CD4-positive, alpha-beta T cell (primary cell): ENCODE results near the gene TTYH2. TPM values are rescaled to one million over a fixed set of nuclear protein-coding genes. Genes with fewer than 3 reads are reported as not detected.

Experiments
- ATAC-seq: fragments of 200-7000 bp; cut with Tn5 transposase; one replicate; pipeline ENCODE4 v1.10.0; 2022; ENCODE audit warnings: mild to moderate bottlenecking; ENCODE audit not compliant: poor library complexity
- CTCF ChIA-PET: fragments of 350-600 bp; sonication (Branson Sonifier 250); formaldehyde crosslinking; loops from one replicate; lab custom pipeline; 2021; ENCODE audit warnings: antibody characterized with exemption, inconsistent platforms; lab: Charles Lee
- POLR2A ChIA-PET: fragments of 350-600 bp; sonication (Branson Sonifier 250); formaldehyde crosslinking; loops from one replicate; lab custom pipeline; 2021; ENCODE audit warnings: antibody characterized with exemption, inconsistent platforms; lab: Charles Lee
- DNase-seq, 14 experiments: peaks; one replicate each; pipeline ENCODE4 v3.0.0-alpha.2; 2013 to 2020; ENCODE audit warnings: mixed read lengths in 2 of 14
- H3K27ac ChIP-seq, 2 donors: one replicate each; pipeline versions ENCODE4 v1.5.1 to v1.7.0; 2013; ENCODE audit warnings: low read length in 2 of 2, low read depth in 1 of 2, mild to moderate bottlenecking in 1 of 2
- H3K27me3 ChIP-seq, 2 experiments: 1 replicate in 1 of 2; 2 replicates in 1 of 2; pipeline versions ENCODE4 v1.6.1 to v1.7.0; 2013; ENCODE audit warnings: low read length in 2 of 2, control low read depth in 1 of 2, mild to moderate bottlenecking in 1 of 2, moderate library complexity in 1 of 2; ENCODE audit not compliant: insufficient read depth in 2 of 2, control insufficient read depth in 1 of 2
- H3K36me3 ChIP-seq: one replicate; pipeline ENCODE4 v1.6.1; 2013; ENCODE audit warnings: low read length, control low read depth; ENCODE audit not compliant: insufficient read depth
- H3K4me1 ChIP-seq: one replicate; pipeline ENCODE4 v1.6.1; 2013; ENCODE audit warnings: low read length, control low read depth; ENCODE audit not compliant: insufficient read depth
- H3K4me3 ChIP-seq: one replicate; pipeline ENCODE4 v1.5.1; 2013; ENCODE audit warnings: mild to moderate bottlenecking, low read length, moderate library complexity
- H3K9me3 ChIP-seq, 2 experiments: 1 replicate in 1 of 2; 2 replicates in 1 of 2; pipeline versions ENCODE4 v1.6.1 to v1.7.0; 2013; ENCODE audit warnings: low read length in 2 of 2, mild to moderate bottlenecking in 2 of 2, control low read depth in 1 of 2, moderate library complexity in 1 of 2; ENCODE audit not compliant: control insufficient read depth in 1 of 2, insufficient read depth in 1 of 2
- H3K27ac Mint-ChIP-seq: one replicate; pipeline ENCODE4 v1.8.0; 2020; ENCODE audit warnings: mixed read lengths
- H3K27me3 Mint-ChIP-seq: one replicate; pipeline ENCODE4 v1.8.0; 2021; ENCODE audit warnings: mixed read lengths
- H3K36me3 Mint-ChIP-seq: one replicate; pipeline ENCODE4 v1.8.0; 2021; ENCODE audit warnings: low read depth, mixed read lengths
- H3K4me1 Mint-ChIP-seq: one replicate; pipeline ENCODE4 v1.8.0; 2021; ENCODE audit warnings: low read depth, mixed read lengths
- H3K4me3 Mint-ChIP-seq: one replicate; pipeline ENCODE4 v1.8.0; 2020; ENCODE audit warnings: mild to moderate bottlenecking, mixed read lengths
- H3K9me3 Mint-ChIP-seq: one replicate; pipeline ENCODE4 v1.8.0; 2020; ENCODE audit warnings: mixed read lengths
- CTCF ChIP-seq: fragments of 200-600 bp; IDR thresholded peaks from one replicate; pipeline ENCODE4 v1.8.0; 2022; ENCODE audit warnings: antibody characterized with exemption, mild to moderate bottlenecking
- intact Hi-C, 2 experiments: fragments of 100-400 bp; cut with DNase I in 1 of 2; cut with micrococcal nuclease in 1 of 2; formaldehyde crosslinking; loops; one replicate each; pipeline versions ENCODE4 v1.15.1 to v1.9.0; 2023 to 2025; cut with DNase I, micrococcal nuclease
- total RNA-seq, 174 experiments: library from RNA in 2 of 174; stranded (reverse) in 2 of 174; gene quantifications; one replicate each; pipeline ENCODE4 v1.2.3 and lab custom pipeline; 2021 to 2026

Gene TTYH2
- total RNA-seq, 2 experiments from 2014 or later: 4.4 to 5.4 TPM

- peaks cover 57% of the 10 kb centered on the region for H3K36me3 ChIP-seq
Measured at GRCh38 chr17:74210191-74211140, 2.9 kb upstream of the TTYH2 start.

GRCh38 chr17:74211141-74211911, 2.0 kb upstream of the TTYH2 start:
- ATAC-seq (no peak), DNase-seq (peak in 1 of 14 experiments; percentile 18)
- Histone ChIP-seq H3K9me3 (no peaks in the 10 kb centered on the region), H3K27ac (peak overlapping the region in 1 of 2 donors; percentile 4), H3K4me3 (peak overlapping the region; percentile 64), H3K27me3 (no peaks in the 10 kb centered on the region), H3K4me1 (peaks cover 83% of the 10 kb centered on the region), H3K36me3 (peaks cover 52% of the 10 kb centered on the region)
- Mint-ChIP-seq H3K4me3 (peak overlapping the region; percentile 89), H3K36me3 (peaks cover 50% of the 10 kb centered on the region), H3K27me3 (no peaks in the 10 kb centered on the region), H3K9me3 (no peaks in the 10 kb centered on the region), H3K27ac (peak overlapping the region; percentile 74), H3K4me1 (peaks cover 57% of the 10 kb centered on the region)
- CTCF ChIA-PET: interaction anchor here (0.9 to 1.4 kb wide), 4 partner anchors 8 to 85 kb away, joined by 3 to 7 read pairs (median 4); partner anchors contain the start of gene RPL38
- no peak for TF ChIP-seq CTCF
- intact Hi-C loops: loop anchor here (2.0 to 5.0 kb wide), 5 partner anchors 71 to 245 kb away; partner anchors contain the start of genes BTBD17 (in 1 of the 2) and GPR142 (in 1 of the 2)
- POLR2A ChIA-PET: interaction anchor here (0.9 to 1.1 kb wide), 3 partner anchors 16 to 64 kb away, joined by 3 read pairs; no protein-coding TSS in a partner anchor

More at GRCh38 chr17:74210191-74211140, 2.9 kb upstream of the TTYH2 start:
- Histone ChIP-seq H3K27me3 (no peaks in the 10 kb centered on the region), H3K4me1 (peaks cover 83% of the 10 kb centered on the region), H3K9me3 (no peaks in the 10 kb centered on the region), H3K4me3 (no peak overlapping the region), H3K27ac (peak overlapping the region in 1 of 2 donors; percentile 19)
- H3K27me3 Mint-ChIP-seq: no peaks in the 10 kb centered on the region
- peak overlapping the region; percentile 86 for H3K4me3 Mint-ChIP-seq
- H3K27ac Mint-ChIP-seq: peak overlapping the region; percentile 68
- H3K36me3 Mint-ChIP-seq: peaks cover 56% of the 10 kb centered on the region
- ChIA-PET CTCF (interaction anchor here (0.9 to 1.4 kb wide), 4 partner anchors 7 to 86 kb away, joined by 3 to 7 read pairs (median 4); partner anchors contain the start of gene RPL38), POLR2A (interaction anchor here (0.9 to 1.1 kb wide), 3 partner anchors 17 to 65 kb away, joined by 3 read pairs; no protein-coding TSS in a partner anchor)
- peak; percentile 99 for TF ChIP-seq CTCF
- DNase-seq (peak; percentile 72 to 89 (median 80)), ATAC-seq (peak; percentile 67)
- no peaks in the 10 kb centered on the region for H3K9me3 Mint-ChIP-seq
- peaks cover 60% of the 10 kb centered on the region for H3K4me1 Mint-ChIP-seq
- intact Hi-C loops: loop anchor here (1.0 to 5.0 kb wide), 7 partner anchors 72 to 323 kb away; partner anchors contain the start of genes BTBD17 (in 1 of the 2) and GPR142 (in 1 of the 2)

GRCh38 chr17:74211912-74212208, 1.5 kb upstream of the TTYH2 start:
- no peaks in the 10 kb centered on the region for H3K27me3 ChIP-seq
- H3K9me3 ChIP-seq: no peaks in the 10 kb centered on the region
- peak overlapping the region; percentile 64 for H3K4me3 ChIP-seq
- H3K36me3 Mint-ChIP-seq: peaks cover 50% of the 10 kb centered on the region
- intact Hi-C loops: loop anchor here (2.0 to 5.0 kb wide), 5 partner anchors 70 to 245 kb away; partner anchors contain the start of genes BTBD17 (in 1 of the 2) and GPR142 (in 1 of the 2)
- H3K27ac Mint-ChIP-seq: peak overlapping the region; percentile 74
- H3K4me1 Mint-ChIP-seq: peaks cover 54% of the 10 kb centered on the region
- H3K27me3 Mint-ChIP-seq: no peaks in the 10 kb centered on the region
- H3K4me3 Mint-ChIP-seq: peak overlapping the region; percentile 89
- POLR2A ChIA-PET: interaction anchor here (0.9 to 1.8 kb wide), 3 partner anchors 16 to 84 kb away, joined by 3 to 11 read pairs (median 3); no protein-coding TSS in a partner anchor
- TF ChIP-seq CTCF: no peak
- DNase-seq: peak in 1 of 14 experiments; percentile 44
- H3K4me1 ChIP-seq: peaks cover 78% of the 10 kb centered on the region
- CTCF ChIA-PET: interaction anchor here (1.4 kb wide), 1 partner anchor 9 kb away, joined by 3 read pairs; the partner anchor contains the start of gene RPL38
- ATAC-seq: no peak
- no peaks in the 10 kb centered on the region for H3K9me3 Mint-ChIP-seq
- peaks cover 48% of the 10 kb centered on the region for H3K36me3 ChIP-seq
- peak overlapping the region; percentile 4 to 18 for H3K27ac ChIP-seq
